ENCODE measurements around the gene RNF144A.

The RNF144A gene

GRCh38 chr2:7093376-7093775 is 176.2 kb downstream of the RNF144A start:
- Histone ChIP-seq H4K20me1 (ENCODE audit: insufficient read depth, low read length, poor library complexity, severe bottlenecking) (no peaks in the 10 kb centered on the region), H3K4me1 (ENCODE audit: insufficient read depth, low read length, poor library complexity, severe bottlenecking) (no peaks in the 10 kb centered on the region), H3K79me2 (ENCODE audit: insufficient read depth, low read length) (no peaks in the 10 kb centered on the region), H3K4me3 (ENCODE audit: low read length, poor library complexity, severe bottlenecking) (no peak overlapping the region), H3K27me3 (ENCODE audit: insufficient read depth, low read length, poor library complexity, severe bottlenecking) (no peaks in the 10 kb centered on the region), H3K9ac (ENCODE audit: low read depth, low read length, poor library complexity, severe bottlenecking) (no peak overlapping the region), H3K36me3 (ENCODE audit: insufficient read depth, low read length) (no peaks in the 10 kb centered on the region), H3K9me3 (ENCODE audit: insufficient read depth, low read depth, low read length) (no peaks in the 10 kb centered on the region), H3K9me2 (replicated peaks; ENCODE audit: low read depth, low read length) (no peaks in the 10 kb centered on the region), H2AFZ (ENCODE audit: low read length) (no peak overlapping the region), H3F3A (ENCODE audit: low read depth) (no peaks in the 10 kb centered on the region), H3K4me2 (ENCODE audit: low read depth, low read length, poor library complexity, severe bottlenecking) (no peak overlapping the region)
- no peak for TF ChIP-seq CTCF (conservative IDR thresholded peaks at IDR 0.05; ENCODE audit: low read length)
- TF ChIP-seq EZH2phosphoT487 (IDR thresholded peaks at IDR 0.05; ENCODE audit: borderline replicate concordance) = no peak
